ENCODE results near the gene PSMD1. TPM values are rescaled to one million over a fixed set of nuclear protein-coding genes. Genes with fewer than 3 reads are reported as not detected.

The PSMD1 gene
- total RNA-seq, 4 donors from 2014 or later = 47.3 to 55.2 (median 52.3) TPM

DNA sequence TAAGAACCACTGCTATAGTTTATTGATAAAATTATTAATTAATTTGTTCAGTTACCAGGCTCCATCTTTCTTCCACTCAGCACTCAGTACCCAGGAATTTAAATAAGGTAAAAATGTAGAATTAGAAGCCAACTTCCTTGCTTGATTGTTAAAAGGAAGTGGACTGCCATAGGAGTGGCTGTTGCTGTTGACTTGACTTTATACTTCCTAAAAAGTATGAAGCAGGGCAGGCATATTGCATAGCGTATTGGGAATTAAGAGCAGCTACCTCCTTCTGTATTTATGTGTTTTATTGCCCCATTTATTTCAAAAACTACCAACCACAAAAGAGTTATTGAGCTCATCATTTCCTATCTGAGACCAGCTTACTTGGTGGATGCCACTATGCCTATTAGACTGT lies 27.9 kb downstream of the PSMD1 start:
- Histone ChIP-seq H3K27me3 (no peaks in the 10 kb centered on the region), H3K27ac (replicated peaks in 1 of 4) (no peak overlapping the region), H3K4me3 (no peak overlapping the region), H3K9me3 (no peaks in the 10 kb centered on the region), H3K4me1 (no peaks in the 10 kb centered on the region), H3K36me3 (peaks cover 86 to 100% (median 97%) of the 10 kb centered on the region in 4 donors)
- TF ChIP-seq POLR2AphosphoS5 (IDR thresholded peaks at IDR 0.05) (no peak), POLR2A (IDR thresholded peaks at IDR 0.05; ENCODE audit: low read depth) (no peak), EP300 (IDR thresholded peaks at IDR 0.05) (no peak), CTCF (IDR thresholded peaks at IDR 0.05) (no peak)
- WGBS = 92% methylated on average over 1 of the region's 1 CpG
- intact Hi-C loops (cut with DNase I) = no loop called here
- no peak for DNase-seq (ENCODE audit: extremely low spot score)

DNA sequence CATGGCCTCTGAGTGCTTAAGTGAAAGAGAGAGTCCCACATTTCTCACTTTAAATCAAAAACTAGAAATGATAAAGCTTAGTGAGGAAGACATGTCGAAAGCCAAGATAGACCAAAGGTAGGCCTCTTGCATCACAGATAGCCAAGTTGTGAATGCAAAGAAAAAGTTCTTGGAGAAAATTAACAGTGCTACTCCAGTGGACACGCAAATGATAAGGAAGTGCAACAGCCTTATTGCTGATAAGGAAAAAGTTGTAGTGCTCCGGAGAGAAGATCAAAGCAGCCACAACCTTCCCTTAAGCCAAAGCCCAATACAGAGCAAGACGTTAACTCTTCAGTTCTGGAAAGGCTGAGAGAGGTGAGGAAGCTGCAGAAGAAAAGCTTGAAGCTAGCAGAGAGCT lies 32.1 kb downstream of the PSMD1 start:
- DNase-seq (ENCODE audit: extremely low spot score) = no peak
- WGBS = 88% methylated on average over 4 of the region's 4 CpGs
- TF ChIP-seq EP300 (IDR thresholded peaks at IDR 0.05) (no peak), POLR2AphosphoS5 (IDR thresholded peaks at IDR 0.05) (no peak), CTCF (IDR thresholded peaks at IDR 0.05) (no peak), POLR2A (IDR thresholded peaks at IDR 0.05; ENCODE audit: low read depth) (no peak)
- intact Hi-C loops (cut with DNase I) = no loop called here
- Histone ChIP-seq H3K27me3 (no peaks in the 10 kb centered on the region), H3K4me3 (no peak overlapping the region), H3K4me1 (no peaks in the 10 kb centered on the region), H3K36me3 (peaks cover 47 to 94% (median 79%) of the 10 kb centered on the region in 4 donors), H3K27ac (replicated peaks in 1 of 4) (no peak overlapping the region), H3K9me3 (no peaks in the 10 kb centered on the region)

DNA sequence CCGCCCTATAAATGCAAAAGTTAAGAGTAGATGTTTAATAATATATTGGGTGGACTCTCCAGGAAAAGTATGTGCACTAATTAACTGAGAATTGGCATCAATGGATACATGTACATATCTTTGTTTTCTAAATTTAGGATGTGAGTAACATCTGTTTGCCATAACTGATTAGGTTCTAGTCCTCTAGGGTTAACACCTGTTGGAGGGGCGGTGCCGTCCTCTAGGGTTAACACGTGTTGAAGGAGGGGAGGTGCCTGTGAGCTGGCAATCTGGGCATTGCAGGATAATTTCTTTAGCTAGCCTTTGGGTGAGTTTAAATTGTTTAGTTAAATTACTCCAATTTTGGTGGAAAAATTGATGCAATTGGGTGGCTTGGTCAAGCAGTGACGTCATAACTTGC lies 37.3 kb downstream of the PSMD1 start:
- Histone ChIP-seq H3K9me3 (peaks cover 0 to under 1% (median 0%) of the 10 kb centered on the region in 4 donors), H3K36me3 (peaks cover 12 to 84% (median 51%) of the 10 kb centered on the region in 4 donors), H3K27me3 (no peaks in the 10 kb centered on the region), H3K4me3 (no peak overlapping the region), H3K27ac (replicated peaks in 1 of 4) (no peak overlapping the region), H3K4me1 (no peaks in the 10 kb centered on the region)
- intact Hi-C loops (cut with DNase I) = loop anchor here (10.0 kb wide), 1 partner anchor 171 kb away; no protein-coding TSS in a partner anchor
- TF ChIP-seq POLR2A (IDR thresholded peaks at IDR 0.05; ENCODE audit: low read depth) (no peak), CTCF (IDR thresholded peaks at IDR 0.05) (no peak), EP300 (IDR thresholded peaks at IDR 0.05) (no peak), POLR2AphosphoS5 (IDR thresholded peaks at IDR 0.05) (no peak)
- 94% methylated on average over 5 of the region's 5 CpGs for WGBS
- no peak for DNase-seq (ENCODE audit: extremely low spot score)

DNA sequence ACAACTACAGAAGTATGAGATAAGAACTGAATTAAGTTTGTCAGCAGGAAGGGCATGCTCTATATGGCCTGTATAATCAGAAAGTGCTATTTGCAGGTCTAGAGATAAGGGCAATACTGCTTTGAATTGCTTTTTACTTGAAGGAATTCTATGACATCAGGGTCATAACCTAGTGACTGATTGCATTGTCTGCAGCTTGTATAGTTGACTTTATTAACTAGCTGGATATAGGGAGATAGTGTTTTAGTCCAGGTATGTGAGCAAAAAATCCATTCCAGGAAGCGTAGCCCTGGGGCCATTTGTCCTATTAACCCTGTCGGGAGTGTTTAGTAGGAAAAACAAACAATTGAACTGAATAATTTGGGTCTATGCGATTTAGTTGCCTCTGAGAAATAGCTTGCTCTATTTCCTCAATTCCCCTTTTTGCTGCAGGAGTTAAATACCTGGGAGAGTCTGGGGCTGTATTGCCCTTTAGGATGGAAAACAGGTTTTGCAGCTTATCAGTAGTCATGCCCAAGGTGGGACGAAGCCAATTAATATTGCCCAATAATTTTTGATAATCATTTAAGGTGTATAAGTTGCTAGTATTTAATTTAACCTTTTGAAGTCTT lies 38.2 kb downstream of the PSMD1 start:
- 94% methylated on average over 4 of the region's 4 CpGs for WGBS
- intact Hi-C loops (cut with DNase I) = loop anchor here (10.0 kb wide), 1 partner anchor 170 kb away; no protein-coding TSS in a partner anchor

More for the DNA sequence above, 38.2 kb downstream of the PSMD1 start:
- Histone ChIP-seq H3K36me3 (peaks cover 12 to 84% (median 50%) of the 10 kb centered on the region in 4 donors), H3K27me3 (no peaks in the 10 kb centered on the region), H3K27ac (replicated peaks in 1 of 4) (no peak overlapping the region), H3K4me1 (no peaks in the 10 kb centered on the region), H3K4me3 (no peak overlapping the region), H3K9me3 (peaks cover 0 to 10% (median 4%) of the 10 kb centered on the region in 4 donors)
- no peak for DNase-seq (ENCODE audit: extremely low spot score)
- TF ChIP-seq CTCF (IDR thresholded peaks at IDR 0.05) = no peak
- TF ChIP-seq POLR2A (IDR thresholded peaks at IDR 0.05; ENCODE audit: low read depth) = no peak
- no peak for TF ChIP-seq EP300 (IDR thresholded peaks at IDR 0.05)
- no peak for TF ChIP-seq POLR2AphosphoS5 (IDR thresholded peaks at IDR 0.05)

Data from esophagus muscularis mucosa (tissue), 4 donors.